ENCODE measurements around the gene AGK.

Gene AGK

DNA sequence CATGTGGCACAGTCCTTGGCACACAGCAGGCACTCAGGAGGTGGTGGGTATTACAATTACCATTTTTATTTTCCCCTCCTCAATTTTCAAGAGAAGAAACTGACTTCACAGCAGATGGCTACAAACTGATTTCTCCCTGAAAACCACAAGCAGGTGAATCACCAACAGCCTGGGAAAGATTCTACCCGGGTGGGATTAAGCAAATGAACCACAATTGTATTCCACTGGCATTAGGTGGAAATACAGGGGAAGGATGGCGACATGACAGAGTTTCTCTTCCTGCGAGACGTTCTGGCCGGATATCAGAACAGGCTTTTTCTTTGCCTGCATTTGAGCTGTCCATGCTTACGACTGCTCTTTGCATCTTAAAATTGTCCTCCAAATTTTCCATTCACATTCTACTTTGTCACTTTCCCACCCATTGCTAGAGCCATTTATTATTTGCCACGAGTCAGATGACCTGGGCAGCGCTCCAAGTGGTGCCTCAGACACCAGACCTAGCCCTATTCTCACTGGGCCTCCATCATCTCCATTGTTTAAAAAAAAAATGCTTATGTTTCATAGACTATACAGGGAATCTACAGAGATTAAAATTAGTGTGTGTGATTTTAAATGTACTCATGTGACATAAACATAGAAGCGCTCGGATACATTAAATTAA, 146.1 kb downstream of the AGK start:
- Histone ChIP-seq H3K27ac (ENCODE audit: low read length) (no peak overlapping the region), H3K79me2 (ENCODE audit: low read length) (peaks cover 46% of the 10 kb centered on the region), H3K36me3 (replicated peaks; ENCODE audit: low read depth, low read length) (no peaks in the 10 kb centered on the region), H3K4me1 (ENCODE audit: low read length) (peaks cover 19% of the 10 kb centered on the region), H2AFZ (ENCODE audit: low read depth, low read length) (no peak overlapping the region), H3K4me2 (ENCODE audit: low read length) (no peak overlapping the region), H4K20me1 (ENCODE audit: insufficient read depth, low read length) (peaks cover 54% of the 10 kb centered on the region), H3K9ac (ENCODE audit: low read length) (no peak overlapping the region), H3K9me3 (ENCODE audit: insufficient read depth, low read length) (no peaks in the 10 kb centered on the region), H3K27me3 (ENCODE audit: low read depth, low read length) (no peaks in the 10 kb centered on the region), H3K4me3 (ENCODE audit: low read length) (no peak overlapping the region)
- TF ChIP-seq, protein P1, sequence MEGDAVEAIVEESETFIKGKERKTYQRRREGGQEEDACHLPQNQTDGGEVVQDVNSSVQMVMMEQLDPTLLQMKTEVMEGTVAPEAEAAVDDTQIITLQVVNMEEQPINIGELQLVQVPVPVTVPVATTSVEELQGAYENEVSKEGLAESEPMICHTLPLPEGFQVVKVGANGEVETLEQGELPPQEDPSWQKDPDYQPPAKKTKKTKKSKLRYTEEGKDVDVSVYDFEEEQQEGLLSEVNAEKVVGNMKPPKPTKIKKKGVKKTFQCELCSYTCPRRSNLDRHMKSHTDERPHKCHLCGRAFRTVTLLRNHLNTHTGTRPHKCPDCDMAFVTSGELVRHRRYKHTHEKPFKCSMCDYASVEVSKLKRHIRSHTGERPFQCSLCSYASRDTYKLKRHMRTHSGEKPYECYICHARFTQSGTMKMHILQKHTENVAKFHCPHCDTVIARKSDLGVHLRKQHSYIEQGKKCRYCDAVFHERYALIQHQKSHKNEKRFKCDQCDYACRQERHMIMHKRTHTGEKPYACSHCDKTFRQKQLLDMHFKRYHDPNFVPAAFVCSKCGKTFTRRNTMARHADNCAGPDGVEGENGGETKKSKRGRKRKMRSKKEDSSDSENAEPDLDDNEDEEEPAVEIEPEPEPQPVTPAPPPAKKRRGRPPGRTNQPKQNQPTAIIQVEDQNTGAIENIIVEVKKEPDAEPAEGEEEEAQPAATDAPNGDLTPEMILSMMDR (IDR thresholded peaks at IDR 0.05; ENCODE audit: low read depth, low read length) = no peak

DNA sequence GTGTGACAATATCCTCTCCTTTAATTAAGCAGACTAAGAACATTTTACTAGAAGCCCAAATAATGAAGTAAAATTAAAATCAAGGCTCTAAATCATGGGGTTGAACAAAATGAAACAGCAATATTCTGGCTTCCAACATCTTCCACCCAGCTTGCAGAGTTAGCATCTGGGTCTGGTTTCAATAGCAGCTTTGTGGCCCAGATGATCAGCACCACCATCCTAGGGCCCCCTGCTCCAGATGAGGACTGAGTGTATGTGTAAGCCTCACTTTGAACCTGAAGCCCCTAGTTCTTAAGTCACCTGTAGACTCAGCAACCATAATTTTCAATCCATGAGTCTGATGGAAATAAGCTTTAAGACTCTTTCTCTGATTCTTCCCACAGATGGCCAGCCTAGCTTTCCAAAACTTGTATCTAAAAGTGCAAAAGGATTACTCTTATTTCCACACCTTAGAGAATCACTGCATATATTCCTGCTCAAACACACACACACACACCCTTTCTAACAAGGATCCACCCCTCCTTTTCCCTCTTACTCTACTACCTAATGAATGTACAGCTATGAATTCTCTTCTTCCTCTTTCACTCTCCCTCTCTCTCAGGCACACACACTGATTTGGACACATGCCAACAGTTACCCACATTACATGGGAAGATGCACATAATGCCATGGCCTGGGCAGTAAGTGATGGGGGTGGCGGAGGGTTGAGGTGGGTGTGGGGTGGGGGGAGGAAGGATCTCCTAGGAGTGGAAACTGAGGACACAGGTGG, 147.2 kb downstream of the AGK start:
- Histone ChIP-seq H3K4me3 (ENCODE audit: low read length) (peak overlapping the region; percentile 15; the same call in 1 of the 2 replicates), H3K4me2 (ENCODE audit: low read length) (peak overlapping the region; percentile 43), H3K4me1 (ENCODE audit: low read length) (peaks cover 24% of the 10 kb centered on the region), H3K79me2 (ENCODE audit: low read length) (peaks cover 40% of the 10 kb centered on the region), H4K20me1 (ENCODE audit: insufficient read depth, low read length) (peaks cover 45% of the 10 kb centered on the region), H2AFZ (ENCODE audit: low read depth, low read length) (no peak overlapping the region), H3K9ac (ENCODE audit: low read length) (no peak overlapping the region), H3K9me3 (ENCODE audit: insufficient read depth, low read length) (no peaks in the 10 kb centered on the region), H3K27ac (ENCODE audit: low read length) (no peak overlapping the region), H3K36me3 (replicated peaks; ENCODE audit: low read depth, low read length) (no peaks in the 10 kb centered on the region), H3K27me3 (ENCODE audit: low read depth, low read length) (peaks cover 7% of the 10 kb centered on the region)
- TF ChIP-seq, protein P1 (IDR thresholded peaks at IDR 0.05; ENCODE audit: low read depth, low read length) = no peak
- no peak for TF ChIP-seq EZH2phosphoT487 (IDR thresholded peaks at IDR 0.05; ENCODE audit: low read depth)

DNA sequence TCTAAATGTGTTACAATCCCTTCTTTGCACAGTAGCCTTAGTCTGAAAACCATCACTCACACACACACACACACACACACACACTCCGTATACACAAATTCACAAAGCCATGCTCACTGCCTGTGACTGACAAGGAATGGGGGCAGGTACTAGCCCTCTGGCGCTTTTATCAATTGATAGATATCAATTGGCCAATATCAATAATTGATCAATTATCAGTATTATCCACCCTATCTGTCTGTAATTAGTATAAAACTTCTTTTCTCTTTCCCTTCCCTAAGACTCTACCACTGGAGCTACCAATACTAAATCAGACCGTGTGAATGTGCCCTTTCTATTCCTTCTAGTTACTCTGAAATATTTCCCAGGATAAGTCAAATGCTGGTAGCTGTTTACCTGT, 148.7 kb downstream of the AGK start:
- H3K4me1 ChIP-seq (ENCODE audit: low read length) = peaks cover 24% of the 10 kb centered on the region
- peaks cover 9% of the 10 kb centered on the region for H3K27me3 ChIP-seq (ENCODE audit: low read depth, low read length)

More for the DNA sequence above, 148.7 kb downstream of the AGK start:
- peaks cover 39% of the 10 kb centered on the region for H3K79me2 ChIP-seq (ENCODE audit: low read length)
- no peak for TF ChIP-seq EZH2phosphoT487 (IDR thresholded peaks at IDR 0.05; ENCODE audit: low read depth)
- TF ChIP-seq, protein P1 (IDR thresholded peaks at IDR 0.05; ENCODE audit: low read depth, low read length) = no peak
- H2AFZ ChIP-seq (ENCODE audit: low read depth, low read length) = no peak overlapping the region
- H3K27ac ChIP-seq (ENCODE audit: low read length) = no peak overlapping the region
- H3K9me3 ChIP-seq (ENCODE audit: insufficient read depth, low read length) = no peaks in the 10 kb centered on the region
- H3K36me3 ChIP-seq (replicated peaks; ENCODE audit: low read depth, low read length) = no peaks in the 10 kb centered on the region
- no peak overlapping the region for H3K4me2 ChIP-seq (ENCODE audit: low read length)
- H3K4me3 ChIP-seq (ENCODE audit: low read length) = no peak overlapping the region
- H4K20me1 ChIP-seq (ENCODE audit: insufficient read depth, low read length) = peaks cover 41% of the 10 kb centered on the region
- no peak overlapping the region for H3K9ac ChIP-seq (ENCODE audit: low read length)

Data from OCI-LY3 (cell line).